ENCODE measurements around the gene TMEM272.

DNA sequence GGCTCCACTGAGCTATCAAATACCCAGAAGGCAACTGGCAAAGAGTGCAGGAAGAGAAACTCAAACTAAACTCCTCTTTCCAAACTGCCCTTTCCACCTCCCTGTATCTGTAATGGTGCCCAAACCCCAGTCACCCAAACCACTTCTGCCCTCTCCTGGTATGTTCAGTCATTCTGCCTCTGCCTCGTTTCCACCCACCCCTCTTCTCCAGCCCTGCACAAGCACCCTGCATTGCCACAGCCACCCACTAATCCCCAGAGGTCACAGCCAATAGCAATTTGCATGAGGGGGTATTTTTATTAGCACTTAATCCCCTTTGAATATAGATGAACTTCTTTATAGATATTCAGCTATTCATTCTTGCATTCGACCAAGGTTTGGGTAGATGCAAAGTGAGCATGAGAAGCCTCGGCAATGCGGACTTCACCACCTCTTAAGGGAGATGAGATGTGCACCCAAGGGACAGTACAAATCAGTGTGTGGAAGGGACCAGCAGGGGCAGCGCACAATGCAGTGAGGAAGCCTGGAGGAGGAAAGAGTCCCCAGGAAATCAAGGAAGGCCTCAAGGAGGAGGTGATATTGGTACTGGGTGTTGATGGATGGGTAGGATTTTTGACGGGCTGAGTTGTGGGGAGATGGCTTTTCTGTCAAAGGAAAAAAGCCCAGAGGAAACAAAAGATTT, 12.4 kb downstream of the TMEM272 start:
- no peak for TF ChIP-seq POLR2A (IDR thresholded peaks at IDR 0.05; ENCODE audit: low read depth, low read length)
- no peak for TF ChIP-seq POLR2AphosphoS5 (IDR thresholded peaks at IDR 0.05; ENCODE audit: low read depth, low read length)
- no peak for TF ChIP-seq TAF1 (IDR thresholded peaks at IDR 0.05; ENCODE audit: borderline replicate concordance, low read depth, low read length)

All from GM12892 (cell line).